22Rv1 (cell line): ENCODE data around the gene RGS1.
A peak's percentile ranks its signal among the peaks of the same experiment; 100 is the strongest.

Experiments
- H3K27ac ChIP-seq: fragments of 450-650 bp; 2 replicates; pipeline ENCODE4 v1.5.1; 2017
- CTCF ChIP-seq: fragments of 450-650 bp; IDR thresholded peaks from 2 replicates; pipeline ENCODE4 v1.5.1; 2017; ENCODE audit warnings: mild to moderate bottlenecking
- ZFX ChIP-seq: fragments of 450-650 bp; IDR thresholded peaks from 2 replicates; pipeline ENCODE4 v1.6.1; 2017; ENCODE audit warnings: antibody characterized with exemption, borderline replicate concordance

The RGS1 gene

GRCh38 chr1:192577145-192578140, 1.9 kb downstream of the RGS1 start:
- TF ChIP-seq CTCF (no peak), ZFX (no peak)
- peak overlapping the region; percentile 67 for H3K27ac ChIP-seq

GRCh38 chr1:192578144-192578909, 2.8 kb downstream of the RGS1 start:
- TF ChIP-seq CTCF (no peak), ZFX (no peak)
- peak overlapping the region; percentile 67 for H3K27ac ChIP-seq

GRCh38 chr1:192579010-192579738, 3.6 kb downstream of the RGS1 start:
- H3K27ac ChIP-seq: peak overlapping the region; percentile 67
- TF ChIP-seq CTCF (no peak), ZFX (no peak)

DNA sequence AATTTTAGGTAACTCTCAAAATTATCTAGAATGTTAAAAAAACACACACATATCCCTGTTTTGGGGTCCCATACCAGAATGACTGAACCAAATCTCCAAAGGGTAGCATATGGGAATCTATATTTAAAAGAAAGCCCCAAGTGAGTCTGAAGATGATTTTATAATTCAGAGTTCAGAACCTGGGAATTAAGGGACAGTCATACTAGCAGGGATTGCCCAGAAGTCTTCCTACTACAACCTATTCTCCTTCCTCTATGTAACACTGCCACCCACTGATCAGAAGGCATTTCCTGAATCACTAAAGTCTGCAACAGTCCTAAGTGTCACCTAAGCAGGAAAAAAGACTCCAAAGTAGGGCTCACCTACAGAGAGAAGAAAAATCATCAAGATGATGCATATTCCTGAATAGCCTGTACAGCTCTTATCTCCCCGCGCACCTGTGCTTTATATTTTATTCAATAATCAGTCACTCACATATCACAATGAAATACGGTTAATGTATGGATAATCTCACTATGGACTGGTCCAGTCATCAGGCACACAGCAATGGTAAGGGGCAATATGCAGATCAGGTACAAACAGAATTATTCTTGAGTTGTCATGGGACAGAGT, 4.9 kb downstream of the RGS1 start:
- peak overlapping the region; percentile 67; the same call in 1 of the 2 replicates for H3K27ac ChIP-seq
- TF ChIP-seq CTCF (peak; percentile 68), ZFX (no peak)

DNA sequence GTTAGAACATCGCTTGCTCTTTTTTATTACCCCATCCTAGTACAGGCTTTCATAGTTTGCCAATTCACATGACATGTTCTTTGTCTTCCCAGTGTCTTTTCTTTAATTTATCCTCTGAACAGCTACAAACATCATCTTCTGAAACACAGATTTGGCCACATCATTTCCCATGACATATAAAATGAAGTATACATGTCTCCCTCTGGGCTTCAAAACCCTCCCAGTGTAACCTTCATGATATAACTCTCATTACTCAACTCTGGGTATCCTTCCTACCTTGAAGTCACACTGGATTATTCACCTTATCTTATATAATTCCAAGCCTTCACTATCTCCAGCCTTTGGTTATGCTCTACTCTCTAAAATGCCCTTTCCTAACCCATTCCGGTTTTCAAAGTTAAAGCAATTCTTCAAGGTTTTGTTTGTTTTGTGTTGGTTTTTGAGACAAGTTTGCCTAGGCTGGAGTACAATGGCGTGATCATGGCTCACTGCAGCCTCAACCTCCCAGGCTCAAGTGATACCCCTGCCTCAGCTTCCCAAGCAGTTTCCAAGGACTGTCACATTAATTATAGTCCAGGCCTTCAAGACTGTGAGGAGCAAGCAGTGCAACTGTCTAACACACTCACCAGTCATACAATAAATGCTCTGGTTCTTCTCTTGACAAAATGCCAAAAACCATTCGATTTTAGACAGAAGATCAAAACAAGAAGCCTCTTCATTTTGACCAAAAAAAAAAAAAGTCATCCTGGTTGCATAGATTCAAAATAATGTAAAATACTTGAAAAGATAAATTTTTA, 5.8 kb downstream of the RGS1 start:
- TF ChIP-seq ZFX (no peak), CTCF (no peak)

GRCh38 chr1:192584866-192585265, 9.3 kb downstream of the RGS1 start:
- TF ChIP-seq ZFX (no peak), CTCF (no peak)
- H3K27ac ChIP-seq: no peak overlapping the region

More for the DNA sequence above, 5.8 kb downstream of the RGS1 start:
- H3K27ac ChIP-seq: no peak overlapping the region
